H54 (cell line): ENCODE results near the gene PRR16.
"Not testable (repeated sequence)": the region's sequence is repeated elsewhere in the genome, so short reads cannot be mapped to it uniquely, and the experiment has no call there.

ENCODE experiments used
- DNase-seq: peaks from one replicate; pipeline ENCODE4 v3.0.0; 2011; ENCODE audit warnings: low spot score, mixed read lengths; ENCODE audit not compliant: insufficient read length
- FAIRE-seq: peaks from 3 replicates; lab custom pipeline; 2011; peaks lifted over from hg19 to GRCh38; lab: Jason Lieb, UNC
- POLR2A ChIP-seq: IDR thresholded peaks from 2 replicates; pipeline ENCODE4 v1.6.1; 2011; ENCODE audit warnings: low read depth, mild to moderate bottlenecking, low read length

The PRR16 gene

DNA sequence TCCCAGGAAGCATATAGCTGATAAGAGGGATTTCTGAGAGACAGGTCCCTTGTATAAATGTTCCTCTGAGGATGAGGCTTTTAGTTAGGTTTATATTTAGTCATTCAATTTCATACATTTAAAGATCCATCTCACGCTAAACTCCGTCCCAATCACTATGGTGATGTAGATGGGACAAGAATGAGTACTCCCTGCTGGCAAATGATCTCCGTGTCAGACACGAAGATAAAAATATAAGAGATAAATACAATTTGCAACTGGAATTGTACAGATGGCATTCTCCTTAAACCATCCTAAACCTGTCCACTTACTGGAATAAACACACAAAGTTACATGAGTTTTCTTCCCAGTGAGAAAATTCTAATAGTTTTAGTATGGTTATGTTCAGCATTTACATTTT is 233.0 kb downstream of the PRR16 start:
- DNase-seq (no peak), FAIRE-seq (no peak)
- TF ChIP-seq POLR2A, result no peak

DNA sequence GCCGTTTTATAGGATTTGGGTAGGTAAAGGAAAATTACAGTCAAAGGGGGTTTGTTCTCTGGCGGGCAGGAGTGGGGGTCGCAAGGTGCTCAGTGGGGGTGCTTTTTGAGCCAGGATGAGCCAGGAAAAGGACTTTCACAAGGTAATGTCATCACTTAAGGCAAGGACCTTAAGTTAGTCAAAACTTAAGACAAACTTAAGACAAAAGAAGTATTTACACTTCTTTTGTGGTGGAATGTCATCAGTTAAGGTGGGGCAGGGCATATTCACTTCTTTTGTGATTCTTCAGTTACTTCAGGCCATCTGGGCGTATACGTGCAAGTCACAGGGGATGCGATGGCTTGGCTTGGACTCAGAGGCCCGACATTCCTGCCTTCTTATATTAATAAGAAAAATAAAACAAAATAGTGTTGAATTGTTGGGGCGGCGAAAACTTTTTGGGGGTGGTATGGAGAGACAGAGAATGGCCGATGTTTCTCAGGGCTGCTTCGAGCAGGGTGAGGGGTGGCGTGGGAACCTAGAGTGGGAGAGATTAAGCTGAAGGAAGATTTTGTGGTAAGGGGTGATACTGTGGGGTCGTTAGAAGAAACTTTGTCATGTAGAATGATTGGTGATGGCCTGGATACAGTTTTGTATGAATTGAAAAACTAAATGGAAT is 233.7 kb downstream of the PRR16 start:
- not testable (repeated sequence) for DNase-seq

GRCh38 chr5:120700653-120701052 is 236.6 kb downstream of the PRR16 start:
- DNase-seq, FAIRE-seq: not testable (repeated sequence)

More for the DNA sequence above, 233.7 kb downstream of the PRR16 start:
- not testable (repeated sequence) for FAIRE-seq

- FAIRE-seq, result not testable (repeated sequence)
These were observed 238.9 kb downstream of the PRR16 start for GRCh38 chr5:120702817-120703538.

GRCh38 chr5:120703918-120704587 is 240.0 kb downstream of the PRR16 start:
- DNase-seq (no peak), FAIRE-seq (no peak)
- no peak for TF ChIP-seq POLR2A

More at GRCh38 chr5:120702817-120703538, 238.9 kb downstream of the PRR16 start:
- DNase-seq, result not testable (repeated sequence)

DNA sequence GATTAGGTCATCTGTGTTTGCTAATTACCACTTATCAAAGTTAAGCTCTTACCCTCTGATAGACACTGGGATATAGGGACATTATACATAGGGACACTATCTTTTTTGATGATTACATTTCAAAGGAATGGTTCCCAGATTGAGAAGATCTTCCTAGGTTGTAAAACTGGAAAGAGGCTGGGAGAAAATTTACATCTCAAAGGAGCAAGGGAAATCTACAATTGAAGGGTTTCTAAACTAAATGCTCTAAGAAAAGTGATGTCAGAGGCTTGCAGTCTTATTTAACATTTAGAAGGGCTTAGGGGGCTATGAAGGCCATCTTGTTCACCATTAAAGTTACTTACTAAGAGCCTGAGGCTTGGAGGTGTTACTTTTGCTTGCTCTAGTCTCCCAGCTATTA is 242.8 kb downstream of the PRR16 start:
- DNase-seq, result no peak
- no peak for FAIRE-seq

GRCh38 chr5:120717381-120717780 is 253.3 kb downstream of the PRR16 start:
- no peak for TF ChIP-seq POLR2A
- no peak for FAIRE-seq
- DNase-seq, result no peak

More for the DNA sequence above, 242.8 kb downstream of the PRR16 start:
- no peak for TF ChIP-seq POLR2A

- no peak for TF ChIP-seq POLR2A
- no peak for FAIRE-seq
- no peak for DNase-seq
These were observed 266.1 kb downstream of the PRR16 start for GRCh38 chr5:120730214-120730613.

DNA sequence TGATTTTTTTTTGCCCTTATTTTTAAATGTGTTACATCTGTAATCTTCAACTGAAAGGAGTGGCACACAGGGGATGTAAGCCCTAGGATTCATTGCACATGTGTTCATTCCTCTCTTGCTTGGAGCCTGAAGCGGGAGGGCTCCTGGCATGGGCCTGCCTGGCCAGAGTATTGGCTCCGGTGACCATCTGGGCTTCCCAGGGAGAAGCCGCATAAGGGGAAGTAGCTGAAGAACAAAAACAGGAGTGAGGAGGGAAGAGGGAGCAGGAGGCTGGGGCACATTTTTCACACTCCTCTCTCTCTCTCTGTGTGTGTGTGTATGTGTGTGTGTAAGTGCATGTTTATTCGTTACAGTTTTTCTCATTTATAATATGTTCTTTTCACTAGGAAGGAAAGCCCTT is 269.9 kb downstream of the PRR16 start:
- TF ChIP-seq POLR2A, result no peak
- no peak for FAIRE-seq

DNA sequence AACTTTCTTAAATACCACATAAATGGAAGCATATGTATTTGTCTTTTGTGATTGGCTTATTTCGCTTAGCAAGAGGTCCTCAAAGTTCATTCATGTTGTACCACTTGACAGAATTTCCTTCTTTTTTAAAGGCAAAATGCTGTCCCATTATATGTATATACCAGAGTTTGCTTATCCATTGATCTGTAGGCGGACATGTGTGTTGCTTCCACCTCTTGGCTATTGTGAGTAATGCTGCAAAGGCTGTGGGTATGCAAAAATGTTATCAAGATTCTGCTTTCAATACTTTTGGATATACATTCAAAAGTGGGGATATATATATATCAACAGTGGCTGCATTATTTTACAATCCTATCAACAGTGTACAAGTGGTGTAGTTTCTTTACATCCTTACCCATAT is 271.0 kb downstream of the PRR16 start:
- no peak for DNase-seq
- TF ChIP-seq POLR2A, result no peak

More for the DNA sequence above, 269.9 kb downstream of the PRR16 start:
- DNase-seq, result no peak

More for the DNA sequence above, 271.0 kb downstream of the PRR16 start:
- no peak for FAIRE-seq
